SW480 (cell line): ENCODE measurements around the gene VIL1.

ENCODE experiments used
- DNase-seq: peaks from one replicate; pipeline ENCODE4 v3.0.0-alpha.2; 2016; ENCODE audit warnings: low spot score

VIL1 gene

DNA sequence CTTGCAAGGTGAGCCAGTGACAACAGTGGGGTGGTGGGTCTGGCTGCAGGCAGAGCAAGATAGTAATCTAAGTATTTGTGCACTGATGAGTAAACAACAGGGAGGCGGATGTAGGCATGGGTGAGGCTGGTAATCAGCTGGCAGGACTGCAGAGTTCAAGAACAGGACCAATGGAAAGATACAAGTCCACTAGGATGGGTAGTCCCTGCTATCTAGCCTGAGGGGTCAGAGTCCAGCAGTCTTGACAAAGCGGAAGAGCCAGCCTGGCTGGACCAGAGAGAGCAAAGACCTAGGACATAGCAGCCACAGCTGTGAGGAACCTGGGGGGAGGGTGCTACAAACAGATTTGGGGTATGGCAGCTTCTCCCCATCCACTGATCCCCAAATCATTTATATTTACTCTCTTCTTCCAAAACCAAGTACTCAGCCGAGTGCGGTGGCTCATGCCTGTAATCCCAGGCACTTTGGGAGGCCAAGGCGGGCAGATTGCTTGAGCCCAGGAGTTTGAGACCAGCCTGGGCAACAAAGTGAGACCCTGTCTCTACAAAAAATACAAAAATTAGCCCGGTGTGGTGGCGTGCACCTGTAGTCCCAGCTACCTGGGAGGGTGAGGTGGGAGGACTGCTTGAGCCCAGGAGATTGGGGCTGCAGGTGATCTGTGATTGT, 25.9 kb downstream of the VIL1 start:
- DNase-seq = no peak

DNA sequence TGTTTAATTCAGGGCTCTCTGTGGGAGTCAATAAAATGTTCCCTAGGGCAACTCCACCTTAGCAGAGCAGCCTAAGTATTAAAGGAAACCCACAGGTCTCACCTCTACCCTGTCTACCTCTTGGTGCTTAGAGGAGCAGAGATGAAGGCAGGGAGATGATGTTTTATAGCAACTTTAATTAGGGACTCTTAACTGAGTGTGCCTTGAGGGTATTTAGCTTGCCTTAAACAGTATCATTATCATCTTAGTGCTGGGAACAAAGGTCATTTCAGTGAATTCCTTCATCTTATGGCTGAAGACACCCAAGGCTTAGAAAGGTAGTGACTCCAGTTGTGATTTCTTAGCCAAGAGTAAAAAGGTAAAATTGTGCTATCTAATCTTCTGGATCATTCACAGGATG, 26.7 kb downstream of the VIL1 start:
- no peak for DNase-seq

DNA sequence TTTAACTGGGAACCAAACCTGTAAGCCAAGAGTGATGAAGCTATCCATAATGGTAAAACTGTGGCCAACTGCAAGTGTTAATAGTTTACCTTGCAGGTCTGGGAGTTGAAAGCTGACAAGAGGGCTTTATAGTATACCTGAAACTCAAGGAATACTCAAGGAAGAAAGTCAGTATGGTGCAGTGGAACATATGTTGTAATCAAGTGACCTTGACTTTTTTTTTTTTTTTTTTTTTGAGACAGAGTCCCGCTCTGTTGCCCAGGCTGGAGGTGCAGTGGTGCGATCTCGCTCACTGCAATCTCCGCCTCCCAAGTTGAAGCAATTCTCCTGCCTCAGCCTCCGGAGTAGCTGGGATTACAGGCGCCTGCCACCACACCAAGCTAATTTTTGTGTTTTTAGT, 27.6 kb downstream of the VIL1 start:
- no peak for DNase-seq

DNA sequence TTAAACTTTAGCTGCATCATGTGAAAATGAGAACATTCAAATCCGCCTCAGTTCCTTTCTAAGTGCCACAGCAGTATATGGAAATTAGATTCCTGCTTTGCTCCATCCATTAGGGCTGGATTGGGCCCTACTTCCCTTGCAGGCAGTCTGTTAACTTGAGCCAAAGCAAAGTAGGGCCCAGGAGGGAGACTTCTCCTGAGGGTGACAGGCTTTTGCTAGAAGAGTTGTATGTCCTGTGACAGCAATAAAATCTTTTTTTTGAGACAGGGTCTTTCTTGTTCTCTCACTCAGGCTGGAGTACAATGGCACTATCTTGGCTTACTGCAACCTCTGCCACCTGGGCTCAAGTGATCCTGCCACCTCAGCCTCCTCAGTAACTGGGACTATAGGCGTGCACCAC, 28.1 kb downstream of the VIL1 start:
- no peak for DNase-seq

DNA sequence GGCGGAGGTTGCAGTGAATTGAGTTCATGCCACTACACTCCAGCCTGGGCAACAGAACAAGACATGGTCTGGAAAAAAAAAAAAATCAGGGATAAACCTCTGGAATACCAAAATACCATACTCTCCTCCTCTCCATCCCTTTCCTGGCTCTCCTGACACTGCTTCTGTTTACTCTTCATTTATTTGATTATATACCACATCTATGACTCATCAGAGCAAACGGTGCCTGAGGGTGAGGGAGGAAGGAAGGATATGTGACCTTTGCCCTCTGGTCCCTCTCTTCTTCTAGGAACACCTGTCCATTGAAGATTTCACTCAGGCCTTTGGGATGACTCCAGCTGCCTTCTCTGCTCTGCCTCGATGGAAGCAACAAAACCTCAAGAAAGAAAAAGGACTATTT, 30.0 kb downstream of the VIL1 start:
- DNase-seq = peak; percentile 72

DNA sequence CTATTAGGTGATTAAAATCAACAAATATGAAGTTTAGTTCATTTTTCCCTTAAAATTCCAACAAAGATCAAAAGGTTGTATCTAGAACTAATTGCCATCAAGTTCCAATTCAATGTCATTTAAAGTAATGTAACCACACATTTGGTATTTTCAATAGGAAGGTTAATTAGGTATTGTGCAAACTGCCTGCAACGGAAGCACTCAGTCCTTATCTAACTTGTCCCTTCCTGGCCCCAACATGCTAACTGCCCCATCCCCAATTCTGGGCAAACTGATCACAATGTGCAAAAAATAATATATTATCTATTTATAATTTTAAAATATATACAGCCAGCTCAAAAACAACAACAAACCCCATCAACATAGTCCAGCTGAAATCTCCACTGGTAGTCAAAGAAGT, 33.2 kb downstream of the VIL1 start:
- DNase-seq = no peak

DNA sequence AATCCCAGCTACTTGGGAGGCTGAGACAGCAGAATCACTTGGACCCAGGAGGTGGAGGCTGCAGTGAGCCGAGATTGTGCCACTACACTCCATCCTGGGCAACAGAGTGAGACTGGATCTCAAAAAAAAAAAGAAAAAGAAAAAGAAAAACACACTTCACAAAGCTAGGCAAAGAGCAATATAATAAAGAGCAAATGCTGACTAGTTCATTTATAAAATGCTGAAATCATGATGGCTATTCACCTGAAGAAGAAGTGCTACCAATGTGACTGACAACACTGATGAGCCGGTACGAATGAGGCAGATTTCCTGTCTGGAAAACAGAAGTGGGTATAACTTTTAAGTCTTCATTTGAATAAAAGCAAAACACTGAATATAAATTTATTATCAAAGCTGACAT, 37.9 kb downstream of the VIL1 start:
- no peak for DNase-seq

DNA sequence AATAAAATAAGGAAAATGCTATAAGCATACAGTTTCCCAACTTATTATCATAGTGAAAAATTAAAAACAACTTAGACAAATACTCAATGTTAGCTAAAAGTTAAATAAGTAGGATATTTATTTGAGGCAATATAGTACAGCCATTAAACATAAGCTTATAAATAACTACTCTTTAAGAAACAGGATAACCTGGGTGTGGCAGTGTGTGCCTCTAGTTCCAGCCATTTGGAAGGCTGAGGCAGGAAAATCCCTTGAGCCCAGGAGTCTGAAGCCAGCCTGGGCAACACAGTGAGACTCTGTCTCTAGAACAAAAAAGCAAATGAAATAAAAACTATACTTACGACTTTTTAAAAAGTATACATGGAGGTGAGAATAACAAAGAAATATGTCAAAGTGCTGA, 39.7 kb downstream of the VIL1 start:
- no peak for DNase-seq

DNA sequence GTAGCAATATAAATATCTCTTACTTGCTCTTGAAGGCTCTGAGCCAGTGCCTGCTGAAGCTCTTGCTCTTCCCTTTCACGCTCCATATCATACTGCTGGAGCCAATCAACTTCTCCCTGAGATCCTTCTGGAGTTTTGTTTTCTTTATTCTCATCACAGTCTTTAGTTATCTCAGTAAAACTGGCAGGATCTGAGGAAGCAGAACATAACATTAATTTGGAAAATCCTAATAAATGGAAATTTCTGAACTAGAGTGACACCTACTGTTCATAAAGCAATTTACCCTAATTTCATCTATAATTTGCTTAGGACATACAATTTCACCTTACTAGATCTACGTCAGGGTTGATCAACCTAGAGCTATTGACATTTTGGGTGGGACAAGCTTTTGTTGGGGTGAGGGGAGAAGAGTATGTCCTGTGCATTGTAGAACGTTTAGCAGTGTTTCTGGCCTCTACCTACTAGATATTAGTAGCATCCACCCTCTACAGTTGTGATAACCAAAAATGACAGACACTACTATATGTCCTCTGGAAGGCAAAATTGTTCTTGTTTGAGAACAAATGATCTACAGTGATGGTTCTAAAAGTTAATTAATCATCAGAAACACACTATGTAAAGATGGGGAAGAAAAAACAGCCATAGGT, 47.2 kb downstream of the VIL1 start:
- peak; percentile 26 for DNase-seq

DNA sequence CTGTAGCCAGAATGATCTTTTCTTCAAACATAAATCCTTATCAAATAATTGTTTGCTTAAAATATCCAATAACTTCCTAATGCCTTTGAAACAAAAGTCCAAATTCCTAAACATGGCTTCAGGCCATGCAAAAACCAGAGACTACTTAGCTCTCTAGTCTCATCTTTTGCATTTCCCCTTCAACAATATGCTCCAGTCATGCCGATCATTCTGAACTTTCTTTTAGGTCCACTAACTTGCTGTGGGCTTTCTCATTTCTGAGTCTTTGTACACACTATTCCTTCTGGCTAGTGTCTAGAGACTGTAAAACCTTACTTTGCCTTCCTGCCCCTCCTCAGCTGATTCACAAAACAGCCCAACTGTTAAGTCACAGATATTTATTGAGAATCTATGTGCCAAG, 51.5 kb downstream of the VIL1 start:
- DNase-seq = no peak

DNA sequence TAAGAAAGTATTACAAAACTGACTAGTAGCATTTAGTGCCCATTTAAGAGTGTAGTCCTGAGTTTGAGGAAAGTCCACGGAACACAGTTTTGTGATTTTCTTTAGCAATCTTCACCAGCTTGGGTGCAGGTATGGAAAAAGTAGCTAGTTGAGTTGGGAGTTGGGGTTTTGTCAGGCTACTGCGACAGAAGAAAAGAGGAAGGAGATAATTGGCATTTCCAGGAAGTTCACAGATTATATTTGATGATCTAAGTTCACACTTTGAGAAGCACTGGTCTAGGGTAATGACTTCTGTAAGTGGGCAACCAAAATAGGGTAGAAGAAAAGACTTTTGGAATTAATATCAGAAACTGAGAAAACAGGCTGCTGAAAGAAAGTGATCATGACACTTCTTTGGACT, 52.1 kb downstream of the VIL1 start:
- DNase-seq = no peak

DNA sequence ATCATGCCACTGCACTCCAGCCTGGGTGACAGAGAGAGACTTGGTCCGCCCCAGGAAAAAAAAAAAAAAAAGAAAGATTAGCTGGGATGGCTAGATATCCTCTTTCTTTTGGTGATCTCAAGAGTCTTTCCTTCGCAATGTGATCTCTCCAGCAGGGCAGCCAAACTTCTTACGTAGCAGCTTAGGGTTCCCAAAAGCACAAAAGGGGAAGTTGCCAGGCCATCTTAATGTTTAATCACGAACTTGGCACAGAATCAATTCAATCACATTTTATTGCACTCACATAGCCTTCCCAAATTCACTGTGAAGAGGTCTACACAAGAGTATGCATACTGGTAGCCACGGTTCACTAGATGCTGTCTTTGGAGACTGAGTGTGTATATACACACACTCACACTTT, 53.1 kb downstream of the VIL1 start:
- no peak for DNase-seq

DNA sequence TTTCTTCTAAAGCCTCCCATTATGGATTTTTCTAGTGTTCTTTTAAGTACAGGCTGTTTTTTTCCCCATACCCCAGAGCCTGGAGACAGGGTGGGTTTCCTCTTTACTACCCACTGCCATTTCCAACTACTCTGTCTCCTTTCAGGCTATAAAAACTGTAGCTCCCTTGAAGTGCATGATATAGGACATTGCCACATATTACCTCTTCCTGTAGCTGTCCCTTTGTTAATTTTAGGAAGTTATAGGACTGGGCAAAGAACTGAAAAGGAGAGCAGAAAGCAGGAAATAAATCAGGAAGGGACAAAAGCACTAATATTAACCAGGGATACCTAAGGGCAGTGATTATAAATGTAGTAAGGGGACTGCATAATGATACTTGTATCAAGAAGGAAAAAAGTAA, 54.1 kb downstream of the VIL1 start:
- DNase-seq = no peak

DNA sequence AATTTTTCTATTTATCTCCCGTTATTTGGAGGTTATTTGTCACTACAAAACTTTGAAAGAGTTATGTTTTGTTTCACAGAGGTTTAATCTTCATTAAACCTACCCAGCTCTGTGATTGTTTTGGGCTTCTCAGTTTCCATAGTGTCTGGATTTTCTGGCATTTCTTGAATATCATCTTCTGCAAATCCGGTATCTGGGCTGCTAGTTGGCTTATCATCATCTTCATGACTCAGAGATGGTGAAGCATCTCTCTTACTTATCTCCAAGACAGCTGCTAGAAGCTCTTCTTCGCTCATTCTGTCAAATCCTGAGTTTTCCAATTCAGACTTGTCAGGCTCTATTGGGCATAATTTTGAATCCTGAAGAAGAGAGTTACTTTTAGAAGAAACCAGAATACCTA, 55.6 kb downstream of the VIL1 start:
- DNase-seq = no peak

DNA sequence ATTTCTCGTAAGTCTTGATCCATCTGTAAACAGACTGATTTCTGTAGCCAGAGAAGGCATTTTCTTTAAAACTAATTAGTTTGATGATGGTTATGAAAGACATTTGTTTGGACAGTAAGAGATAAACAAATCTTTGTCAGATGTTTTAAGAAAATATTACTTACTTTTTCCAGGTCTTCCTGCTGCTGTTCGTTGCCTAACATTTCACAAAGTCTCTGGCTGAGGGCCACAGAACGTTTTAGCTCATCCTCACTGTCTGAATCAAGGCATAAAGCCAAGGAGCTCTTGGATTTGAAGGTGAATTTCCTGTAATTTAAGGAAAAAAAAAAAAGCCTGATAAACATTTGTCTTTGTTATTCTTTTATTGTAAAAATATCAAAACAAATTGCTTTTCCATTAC, 57.8 kb downstream of the VIL1 start:
- no peak for DNase-seq

DNA sequence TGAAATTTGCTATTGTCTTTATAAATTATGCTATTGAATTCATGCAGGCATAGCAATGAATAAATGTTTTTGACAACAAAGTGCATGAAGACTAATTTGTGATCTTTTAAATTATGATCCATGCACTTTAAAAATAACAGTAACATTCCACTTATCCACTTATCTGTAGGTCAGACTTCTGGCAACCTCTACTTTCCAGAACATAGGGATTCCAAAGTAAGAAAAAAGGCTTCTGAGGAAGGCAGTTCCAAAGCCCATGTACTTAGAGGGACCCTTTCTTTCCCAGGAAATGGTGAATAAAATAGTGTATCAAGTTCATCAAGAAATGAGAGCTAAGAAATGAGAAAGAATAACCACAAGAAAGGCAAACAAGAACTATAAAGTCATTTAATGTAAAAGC, 58.3 kb downstream of the VIL1 start:
- DNase-seq = no peak

DNA sequence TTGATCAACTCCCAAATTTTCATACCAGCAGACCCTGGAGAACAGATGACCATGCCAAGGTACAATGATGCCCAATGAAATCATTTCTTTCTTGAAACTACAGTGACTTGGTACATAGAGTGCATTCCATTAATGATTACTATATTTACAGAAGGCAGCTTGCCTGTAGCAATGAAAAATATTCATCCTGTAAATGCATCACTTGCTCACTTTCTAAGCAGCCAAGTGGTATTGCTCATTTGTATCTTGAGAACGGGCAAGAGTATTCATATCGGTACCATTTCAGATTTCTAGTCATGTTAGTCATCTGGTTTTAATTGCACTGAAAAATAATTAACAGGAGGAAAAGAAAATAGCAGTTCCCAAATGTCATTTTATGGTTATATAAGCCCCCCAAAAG, 59.6 kb downstream of the VIL1 start:
- no peak for DNase-seq

DNA sequence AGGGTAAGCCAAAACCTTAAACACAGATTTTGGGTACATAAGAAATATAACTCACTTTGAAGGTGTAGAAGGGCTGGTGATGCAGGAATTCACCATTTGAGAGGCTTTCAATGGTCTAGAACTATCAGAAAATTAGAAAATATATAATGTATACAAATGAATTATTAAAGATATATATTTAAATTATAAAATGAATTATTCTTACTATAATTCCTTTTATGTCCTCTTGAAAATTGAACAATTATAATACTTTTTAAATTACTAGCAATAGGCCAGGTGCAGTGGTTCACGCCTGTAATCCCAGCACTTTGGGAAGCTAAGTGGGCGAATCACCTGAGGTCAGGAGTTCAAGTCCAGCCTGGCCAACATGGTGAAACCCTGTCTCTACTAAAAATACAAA, 60.7 kb downstream of the VIL1 start:
- no peak for DNase-seq

DNA sequence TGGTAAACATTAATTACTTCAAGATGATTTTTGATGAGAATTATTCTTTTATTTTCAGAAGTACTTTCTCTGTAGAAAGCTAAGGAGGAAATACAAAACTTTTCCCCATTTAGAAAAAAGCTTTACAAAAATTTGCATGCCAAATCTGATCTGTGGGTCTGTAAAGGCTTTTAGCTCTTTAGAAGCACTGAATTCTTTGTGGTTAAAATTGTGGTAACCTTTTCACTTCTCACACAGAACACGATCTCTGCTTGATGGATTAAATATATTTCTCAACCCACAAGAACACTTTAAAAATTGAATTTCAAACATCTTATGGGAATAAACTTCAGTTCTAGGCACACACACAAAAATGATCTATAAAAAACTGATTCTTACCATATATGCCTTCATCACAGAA, 63.7 kb downstream of the VIL1 start:
- no peak for DNase-seq

DNA sequence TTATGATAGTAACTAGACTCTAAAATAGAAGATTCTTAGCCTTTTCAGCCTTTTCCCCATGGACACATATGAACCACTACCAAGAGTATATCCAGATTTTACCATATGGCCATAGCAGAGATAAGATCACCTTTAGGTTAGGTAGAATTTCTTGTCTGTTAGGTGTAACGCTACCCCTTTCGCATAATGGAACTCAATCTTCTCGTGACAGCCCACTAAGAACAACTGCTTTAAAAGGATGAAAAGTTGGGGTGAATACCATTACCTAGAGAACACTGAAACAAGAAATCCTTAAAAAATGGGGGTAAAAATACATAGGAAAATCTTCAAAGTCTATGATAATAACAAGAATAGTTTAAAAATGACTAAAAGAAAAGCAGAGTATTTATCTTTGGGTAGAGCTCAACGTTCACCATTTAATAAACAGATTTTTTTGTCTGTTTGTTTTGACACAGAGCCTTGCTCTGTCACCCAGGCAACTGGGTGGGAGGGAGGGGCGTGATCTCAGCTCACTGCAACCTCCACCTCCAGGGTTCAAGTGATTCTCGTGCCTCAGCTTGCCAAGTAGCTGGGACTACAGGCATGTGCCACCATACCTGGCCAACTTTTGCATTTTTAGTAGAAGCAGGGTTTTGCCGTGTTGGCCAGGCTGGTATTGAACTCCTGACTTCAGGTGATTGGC, 67.2 kb downstream of the VIL1 start:
- no peak for DNase-seq

DNA sequence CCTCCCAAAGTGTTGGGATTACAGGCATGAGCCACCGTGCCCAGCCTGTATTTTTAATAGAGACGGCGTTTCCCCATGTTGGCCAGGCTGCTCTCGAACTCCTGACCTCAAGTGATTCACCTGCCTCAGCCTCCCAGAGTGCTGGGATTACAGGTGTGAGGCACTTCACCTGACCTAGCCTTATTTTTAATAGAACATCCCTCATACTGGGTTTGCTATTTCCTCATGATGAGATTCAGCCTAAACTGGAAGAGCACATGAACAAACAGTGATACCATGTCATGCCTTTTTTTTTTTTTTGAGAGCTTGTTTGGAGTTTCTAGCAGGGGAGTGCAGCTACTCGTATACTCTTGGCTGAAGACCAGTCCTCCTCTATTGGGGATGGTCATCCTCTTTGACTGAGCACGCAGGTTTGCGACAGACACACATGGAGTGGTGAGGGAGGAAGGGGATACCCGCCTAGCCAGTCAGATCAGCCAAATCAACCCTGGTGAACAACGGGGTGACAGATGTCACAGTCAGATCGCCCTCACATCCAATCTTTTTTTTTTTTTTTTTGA, 81.7 kb downstream of the VIL1 start:
- no peak for DNase-seq

DNA sequence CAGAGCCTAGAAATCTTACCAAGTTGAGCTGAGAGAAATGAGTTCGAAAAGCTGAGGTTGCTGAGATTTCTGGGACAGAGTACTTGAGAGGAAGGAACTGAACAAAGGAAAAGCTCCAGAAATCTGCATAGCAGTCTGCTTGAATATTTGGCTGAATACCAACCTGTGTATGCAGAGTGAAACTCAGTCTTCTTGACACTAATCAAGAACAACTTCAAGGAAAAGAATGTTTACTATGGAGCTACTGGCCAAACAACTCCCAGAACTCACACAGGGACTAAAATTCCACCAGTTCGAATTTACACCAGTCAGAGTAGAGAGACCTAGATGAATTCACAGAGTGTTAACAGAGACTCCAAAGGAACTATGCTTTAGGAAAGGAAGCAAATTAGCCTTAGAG, 82.7 kb downstream of the VIL1 start:
- DNase-seq = no peak
